Cerebellar cortex (tissue), 1 donor: ENCODE results near the gene CNTNAP5.
"Not testable (repeated sequence)": the region's sequence is repeated elsewhere in the genome, so short reads cannot be mapped to it uniquely, and the experiment has no call there.

Experiments
- DNase-seq: peaks from one replicate; pipeline ENCODE4 v3.0.0-alpha.2; 2015; ENCODE audit warnings: low spot score

The CNTNAP5 gene

DNA sequence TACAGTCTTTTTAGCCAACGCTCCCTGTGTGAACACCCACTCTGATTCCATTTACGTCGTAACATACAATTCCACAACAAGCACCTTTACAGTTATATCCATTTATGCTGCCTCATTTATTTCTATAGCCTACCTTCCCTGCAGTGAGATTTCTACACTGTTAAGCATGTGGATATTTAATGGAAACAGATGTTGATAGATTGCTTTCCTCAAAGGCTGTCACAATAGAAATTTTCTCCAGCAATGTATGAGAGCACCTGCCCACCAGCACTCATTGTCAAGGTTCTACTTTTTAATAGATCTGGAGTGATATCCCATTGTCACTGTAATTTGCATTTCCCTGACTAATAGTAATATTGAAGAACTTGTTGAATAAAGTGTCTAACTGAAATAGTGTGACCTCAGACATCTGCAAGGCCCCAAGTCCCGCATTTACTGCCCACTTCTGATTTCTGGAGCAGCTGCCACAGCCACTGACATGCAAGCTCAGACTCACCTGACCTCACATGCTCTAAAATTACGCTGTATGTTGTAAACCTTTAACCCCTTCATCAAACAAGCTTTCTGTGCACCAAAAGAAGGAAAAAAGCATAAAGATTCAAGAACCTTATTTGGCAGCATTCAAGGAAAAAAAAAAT, 295.1 kb downstream of the CNTNAP5 start:
- DNase-seq, result no peak

DNA sequence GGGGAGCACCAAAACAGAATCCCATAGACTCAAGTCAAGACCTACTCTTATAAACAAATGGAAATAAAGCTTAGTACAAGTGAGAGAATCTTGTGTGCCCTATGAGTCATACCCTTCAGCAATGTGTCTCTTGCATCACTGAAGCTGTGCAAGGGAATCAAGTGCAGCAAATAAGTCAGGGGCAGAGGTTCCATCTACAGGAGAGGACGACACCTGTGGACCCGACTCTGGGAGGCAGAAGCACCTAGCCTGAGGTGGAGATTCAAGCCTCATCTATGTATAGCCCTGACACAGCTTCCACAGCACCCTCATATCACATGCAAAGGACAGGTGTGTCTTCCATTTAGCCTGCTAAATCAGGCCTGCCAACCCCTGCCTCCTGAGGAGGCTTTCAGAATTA, 298.2 kb downstream of the CNTNAP5 start:
- DNase-seq, result no peak

DNA sequence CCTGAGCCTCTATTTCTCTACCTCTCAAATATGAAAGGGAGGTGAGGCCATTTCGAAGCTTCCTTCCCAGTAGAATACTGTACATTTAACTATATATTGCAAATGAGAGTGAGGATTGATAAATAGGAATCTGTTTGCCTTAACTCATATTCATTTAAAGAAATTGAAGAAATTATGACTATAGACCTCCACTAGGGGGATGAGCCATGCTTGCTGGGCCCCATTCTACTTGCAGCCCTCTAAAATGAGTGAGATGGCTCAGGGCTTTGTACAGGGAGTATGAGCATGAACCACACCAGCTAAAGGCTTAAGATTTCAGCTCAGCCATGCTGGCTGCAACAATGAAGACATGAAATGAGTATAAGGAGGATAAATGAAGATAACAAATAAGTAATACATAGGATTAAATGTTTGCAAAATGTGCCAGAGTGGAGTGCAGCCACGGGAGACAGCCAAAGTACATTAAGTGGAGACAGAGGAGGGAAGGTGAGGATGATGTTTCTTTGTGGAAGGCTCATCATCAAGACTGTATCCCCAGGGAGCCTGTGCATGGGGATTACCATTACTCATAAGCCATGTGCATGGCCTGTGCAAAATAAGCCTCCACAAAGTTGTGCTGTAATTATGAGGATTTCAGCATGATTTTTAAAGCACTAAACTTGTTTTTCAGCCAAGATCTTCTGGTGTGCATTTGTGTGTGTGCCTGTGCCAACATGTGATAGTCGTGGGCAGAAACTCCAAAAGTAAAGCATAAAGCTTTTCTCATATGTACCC, 300.8 kb downstream of the CNTNAP5 start:
- DNase-seq, result no peak

DNA sequence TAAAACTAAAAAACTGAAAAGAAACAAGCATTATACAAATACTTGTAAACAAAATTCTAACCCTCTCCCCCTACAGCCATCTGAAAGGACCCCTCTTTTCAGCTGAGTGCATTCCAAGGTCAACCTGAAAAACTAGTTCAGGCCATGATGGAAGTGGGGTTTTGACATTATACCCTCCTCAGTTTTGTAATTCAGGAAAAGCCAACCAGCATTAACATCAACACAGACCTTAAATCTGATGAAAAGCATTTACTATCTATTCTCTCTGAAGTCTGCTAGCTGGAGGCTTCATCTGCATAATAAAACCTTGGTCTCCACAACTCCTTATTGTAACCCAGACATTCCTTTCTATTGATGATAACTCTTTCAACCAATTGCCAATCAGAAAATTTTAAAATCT, 302.2 kb downstream of the CNTNAP5 start:
- no peak for DNase-seq

DNA sequence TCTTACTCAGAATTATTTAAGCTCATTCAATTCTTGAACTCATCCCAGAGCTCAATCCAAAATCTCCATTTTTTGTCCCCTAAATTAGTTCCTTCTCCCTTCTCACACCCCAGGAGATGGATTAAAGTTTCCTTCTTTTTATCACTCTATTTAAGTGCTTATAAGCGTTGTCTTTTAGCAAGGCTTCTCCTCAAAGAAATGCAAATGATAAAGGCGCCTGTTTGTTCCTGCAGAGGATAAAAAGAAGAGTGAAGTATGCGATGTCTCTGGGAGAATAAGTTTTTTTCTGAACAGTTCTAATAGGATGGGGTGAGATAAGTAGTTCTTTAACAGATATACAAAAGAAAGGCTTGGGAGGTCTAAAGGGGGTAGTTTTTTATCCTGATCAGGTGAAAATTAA, 303.3 kb downstream of the CNTNAP5 start:
- no peak for DNase-seq

DNA sequence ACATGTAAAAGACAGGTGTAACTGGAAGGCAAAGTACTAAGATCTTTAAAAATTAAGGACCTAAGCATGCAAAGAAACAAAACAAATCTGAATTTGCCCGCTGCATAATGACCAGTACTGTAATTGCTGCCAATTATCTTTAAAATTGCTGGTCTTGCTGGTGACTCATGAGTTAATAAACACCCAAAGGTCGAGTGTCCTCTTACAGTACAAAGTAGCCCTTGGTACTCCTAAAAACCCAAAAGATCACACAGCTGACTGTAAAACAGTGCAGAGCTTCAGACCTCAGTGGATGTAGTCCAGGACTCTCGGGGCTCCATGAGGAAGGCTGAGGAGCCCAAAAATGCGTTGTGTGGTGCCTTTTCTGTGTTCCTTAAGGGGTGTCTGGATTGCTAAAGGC, 308.7 kb downstream of the CNTNAP5 start:
- DNase-seq, result no peak

DNA sequence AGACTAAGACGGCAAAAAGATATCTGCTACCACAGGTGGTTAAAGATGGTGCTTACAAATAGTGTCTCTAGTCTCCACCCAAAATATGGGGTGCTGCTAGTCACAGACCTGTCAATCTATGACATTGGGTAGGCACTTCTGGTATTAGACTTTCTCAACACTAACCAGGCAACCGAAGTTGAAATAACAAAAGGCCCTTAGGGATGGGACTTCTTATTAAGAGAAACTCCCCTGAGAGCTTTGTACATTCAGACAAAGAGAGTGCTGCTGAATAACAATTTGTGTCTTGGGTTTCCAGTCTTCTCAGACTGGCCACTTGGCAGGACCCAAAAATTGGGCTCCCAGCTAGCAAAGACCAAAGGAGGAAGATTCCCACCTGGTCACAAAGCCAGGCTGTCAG, 310.0 kb downstream of the CNTNAP5 start:
- no peak for DNase-seq

DNA sequence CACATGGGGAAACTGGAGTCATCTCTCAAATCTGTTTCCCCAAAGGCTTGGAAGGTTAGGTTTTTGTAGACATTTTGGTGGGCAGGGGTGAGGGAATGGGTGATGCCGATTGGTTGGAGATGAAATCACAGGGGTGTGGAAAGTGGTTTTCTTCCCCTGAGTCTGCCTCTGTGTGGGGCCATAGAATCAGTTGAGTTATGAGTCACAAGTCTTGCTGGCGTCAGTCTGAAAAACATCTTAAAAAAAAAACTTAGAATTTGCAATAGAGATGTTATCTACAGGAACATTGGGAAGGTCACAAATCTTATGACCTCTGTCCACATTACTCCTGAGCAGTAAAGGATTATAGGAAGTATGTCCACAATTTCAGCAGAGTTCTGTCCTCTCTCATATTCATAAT, 314.6 kb downstream of the CNTNAP5 start:
- no peak for DNase-seq

DNA sequence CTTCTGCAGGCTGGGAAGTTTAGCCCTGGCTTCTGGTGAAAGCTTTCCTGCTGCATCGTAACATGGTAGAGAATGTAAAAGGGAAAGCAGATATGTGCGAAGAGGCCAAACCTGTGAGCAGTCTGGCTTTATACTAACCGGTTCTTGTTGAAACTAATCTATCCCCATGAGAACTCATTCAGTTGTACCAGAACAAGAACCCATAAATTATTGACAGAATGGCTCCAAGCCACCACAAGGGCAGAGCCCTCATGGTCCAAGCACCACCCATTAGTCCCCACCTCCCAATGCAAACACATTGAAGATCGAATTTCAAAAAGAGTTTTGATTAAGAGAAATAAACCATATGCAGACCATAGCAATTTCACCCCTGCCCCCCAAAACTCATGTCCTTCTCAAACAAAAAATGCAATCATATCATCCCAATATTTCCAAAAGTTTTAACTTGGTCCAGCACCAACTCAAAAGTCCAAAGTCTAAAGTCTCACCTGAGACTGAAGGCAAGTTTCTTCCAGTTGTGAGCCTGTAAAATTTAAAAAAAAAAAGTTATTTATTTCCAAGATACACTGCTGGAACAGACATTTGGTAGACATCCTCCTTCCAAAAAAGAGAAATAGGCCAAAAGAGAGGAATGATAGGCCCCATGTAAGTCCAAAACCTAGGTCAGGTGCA, 318.9 kb downstream of the CNTNAP5 start:
- no peak for DNase-seq

DNA sequence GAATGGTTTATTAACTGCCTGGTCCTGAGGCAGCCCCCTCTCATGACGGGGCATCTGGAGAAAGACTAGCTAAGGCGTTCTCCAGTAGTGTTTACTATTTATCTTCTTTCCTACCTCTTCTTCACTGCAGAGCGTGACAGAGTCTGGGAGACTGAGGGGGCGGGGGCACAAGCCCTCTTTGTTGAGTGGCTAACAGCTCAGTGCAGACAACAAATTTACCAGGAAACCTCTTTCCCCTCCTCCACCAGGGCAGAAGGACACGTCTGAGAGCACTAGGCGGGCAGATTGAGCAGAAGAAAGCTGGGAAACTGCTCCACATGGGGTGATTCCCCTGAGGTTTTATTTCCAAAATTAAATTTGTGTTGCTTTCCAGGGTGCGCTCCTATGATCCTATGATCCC, 322.1 kb downstream of the CNTNAP5 start:
- DNase-seq, result no peak

DNA sequence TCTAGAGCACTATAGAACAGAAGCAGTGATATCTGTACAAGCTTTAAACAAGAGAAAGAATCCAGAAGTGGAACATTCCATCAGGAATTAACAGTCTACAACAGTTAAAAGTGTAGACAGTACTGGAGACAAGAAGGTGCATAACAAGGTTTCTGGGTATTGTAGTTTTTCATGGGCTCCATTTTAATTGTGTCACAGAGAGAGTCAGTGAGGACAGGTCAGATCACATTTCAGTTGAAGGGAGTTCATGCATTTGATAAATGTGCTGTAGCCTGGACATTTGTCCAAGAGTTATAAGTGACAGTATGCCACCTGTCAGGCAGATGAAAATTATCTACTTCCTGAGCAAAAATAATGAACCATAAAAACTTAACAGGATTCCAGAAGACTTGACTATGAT, 328.6 kb downstream of the CNTNAP5 start:
- DNase-seq, result no peak

DNA sequence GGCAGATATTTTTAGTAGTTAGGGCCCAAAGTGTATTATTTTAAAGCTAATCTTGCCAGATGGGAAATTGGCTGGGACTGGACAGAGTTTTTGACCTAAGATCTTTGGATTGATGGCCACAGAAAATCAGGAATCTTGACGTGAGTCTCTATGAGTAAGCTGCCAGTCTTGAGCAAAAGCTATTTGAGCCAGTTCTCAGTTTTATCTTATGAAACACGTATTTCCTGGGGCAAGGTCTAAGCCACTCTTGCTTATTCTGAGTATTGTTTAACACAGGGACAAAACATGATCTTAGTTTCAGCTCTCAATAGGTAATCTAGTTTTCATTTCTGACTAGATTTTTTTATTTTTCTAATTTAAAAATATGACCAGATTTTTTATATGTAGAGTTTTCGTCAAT, 329.4 kb downstream of the CNTNAP5 start:
- no peak for DNase-seq

DNA sequence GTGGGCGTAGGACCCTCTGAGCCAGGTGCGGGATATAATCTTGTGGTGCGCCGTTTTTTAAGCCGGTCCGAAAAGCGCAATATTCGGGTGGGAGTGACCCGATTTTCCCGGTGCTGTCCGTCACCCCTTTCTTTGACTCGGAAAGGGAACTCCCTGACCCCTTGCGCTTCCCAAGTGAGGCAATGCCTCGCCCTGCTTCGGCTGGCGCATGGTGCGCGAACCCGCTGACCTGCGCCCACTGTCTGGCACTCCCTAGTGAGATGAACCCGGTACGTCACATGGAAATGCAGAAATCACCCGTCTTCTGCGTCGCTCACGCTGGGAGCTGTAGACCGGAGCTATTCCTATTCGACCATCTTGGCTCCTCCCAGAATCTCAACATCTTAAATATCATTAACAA, 336.9 kb downstream of the CNTNAP5 start:
- not testable (repeated sequence) for DNase-seq

DNA sequence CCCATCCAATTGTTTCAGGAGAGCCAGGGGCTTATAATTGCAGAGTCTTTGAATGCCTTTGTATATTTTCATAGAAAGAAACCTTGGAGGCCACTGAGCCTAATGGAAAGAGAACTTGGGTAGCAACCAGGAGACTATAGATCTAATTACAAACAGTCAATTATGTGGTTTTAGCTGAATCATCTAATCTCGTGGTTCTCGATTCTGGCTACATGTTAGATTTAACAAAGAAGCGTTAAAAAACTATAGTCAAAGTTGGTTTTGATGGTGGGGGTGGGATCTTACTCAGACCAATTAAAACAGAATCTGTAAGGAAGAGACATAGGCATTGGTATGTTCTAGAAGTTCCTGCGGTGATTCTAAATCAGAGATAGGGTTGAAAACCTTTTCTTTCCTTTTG, 344.1 kb downstream of the CNTNAP5 start:
- DNase-seq, result no peak

DNA sequence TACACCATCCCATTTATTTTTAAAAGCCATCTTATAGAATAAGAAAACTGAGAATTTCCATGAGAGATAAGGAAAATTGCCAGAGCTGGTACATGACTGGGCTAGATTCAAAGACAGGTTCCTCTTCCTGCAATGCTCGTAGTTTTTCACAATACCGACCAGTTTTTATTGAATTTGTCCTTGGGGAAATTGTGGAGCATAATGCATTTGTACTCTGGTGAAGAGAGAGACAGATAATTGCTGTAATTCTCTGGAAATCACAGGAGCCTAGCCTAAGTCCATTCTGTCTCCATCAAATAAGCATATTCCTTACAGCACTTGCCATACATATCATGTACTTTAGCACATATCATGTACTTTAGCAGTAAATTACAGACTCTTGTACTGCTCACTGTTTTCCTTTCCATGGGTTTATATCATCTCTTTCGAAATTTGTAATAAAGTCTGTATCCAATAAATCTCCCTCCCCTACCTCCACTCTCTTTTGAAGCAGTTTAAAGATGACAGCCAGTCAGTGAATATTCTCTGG, 355.2 kb downstream of the CNTNAP5 start:
- DNase-seq, result no peak

DNA sequence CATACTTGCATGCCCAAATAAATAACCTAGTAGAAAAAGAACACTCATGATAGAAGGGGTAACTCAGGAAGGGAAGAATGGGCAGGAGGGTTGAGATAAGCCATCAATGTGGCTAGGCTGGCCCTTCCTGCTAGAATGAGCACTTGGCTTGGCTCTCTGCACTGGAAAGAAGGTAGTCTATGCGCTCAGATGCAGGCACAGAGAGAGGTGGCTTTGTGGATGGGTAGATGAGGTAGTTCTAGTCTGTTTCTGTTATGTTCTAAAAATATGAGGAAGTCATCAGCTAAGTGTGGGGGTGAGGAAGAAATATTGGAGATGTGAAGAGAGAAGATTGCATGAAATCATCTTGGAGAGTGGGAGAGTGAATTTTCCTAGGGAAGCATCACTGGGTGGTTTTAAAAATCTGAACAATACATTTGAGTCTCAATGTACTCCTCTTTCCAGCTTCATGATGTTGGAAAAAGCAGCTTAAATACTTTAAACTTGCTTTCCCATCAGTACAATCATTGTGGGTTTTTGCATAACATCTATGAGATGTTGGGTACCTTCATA, 357.1 kb downstream of the CNTNAP5 start:
- no peak for DNase-seq

DNA sequence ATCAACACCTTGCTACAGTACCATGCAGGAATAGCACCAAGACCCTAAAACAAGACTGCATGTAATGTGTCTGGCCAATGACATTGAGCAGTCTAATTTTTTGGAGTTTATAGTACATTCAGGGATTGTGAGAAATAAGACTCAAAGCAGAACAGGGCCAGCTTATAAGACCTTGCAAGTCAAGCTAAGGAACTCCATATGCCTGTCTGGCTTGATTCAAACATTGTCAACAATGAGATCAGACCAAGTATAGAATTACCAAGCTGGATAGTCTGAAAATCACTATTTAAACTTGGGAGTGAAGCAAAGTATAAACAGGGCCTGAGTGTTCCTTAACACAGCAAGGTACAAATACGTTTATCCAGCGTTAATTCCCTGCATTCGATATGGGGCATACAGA, 370.9 kb downstream of the CNTNAP5 start:
- no peak for DNase-seq

DNA sequence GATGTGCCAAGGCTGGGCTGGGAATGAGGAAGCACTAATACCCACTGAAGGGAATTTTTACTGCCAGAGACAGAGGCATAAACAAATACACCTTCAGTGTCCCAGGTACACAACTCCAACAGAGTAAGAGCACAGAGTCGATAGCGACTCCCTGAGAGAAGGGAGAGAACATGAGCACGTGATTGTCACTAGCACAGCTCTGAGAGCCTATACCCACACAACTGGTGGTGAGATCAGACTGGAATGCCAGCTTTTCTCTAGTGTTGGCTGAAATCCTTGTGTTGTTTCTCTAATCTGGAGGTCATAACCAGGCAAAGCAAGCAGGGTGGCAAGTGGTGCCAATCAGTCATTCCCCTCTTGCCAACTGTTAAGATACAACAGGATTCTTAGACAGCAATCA, 377.2 kb downstream of the CNTNAP5 start:
- no peak for DNase-seq

DNA sequence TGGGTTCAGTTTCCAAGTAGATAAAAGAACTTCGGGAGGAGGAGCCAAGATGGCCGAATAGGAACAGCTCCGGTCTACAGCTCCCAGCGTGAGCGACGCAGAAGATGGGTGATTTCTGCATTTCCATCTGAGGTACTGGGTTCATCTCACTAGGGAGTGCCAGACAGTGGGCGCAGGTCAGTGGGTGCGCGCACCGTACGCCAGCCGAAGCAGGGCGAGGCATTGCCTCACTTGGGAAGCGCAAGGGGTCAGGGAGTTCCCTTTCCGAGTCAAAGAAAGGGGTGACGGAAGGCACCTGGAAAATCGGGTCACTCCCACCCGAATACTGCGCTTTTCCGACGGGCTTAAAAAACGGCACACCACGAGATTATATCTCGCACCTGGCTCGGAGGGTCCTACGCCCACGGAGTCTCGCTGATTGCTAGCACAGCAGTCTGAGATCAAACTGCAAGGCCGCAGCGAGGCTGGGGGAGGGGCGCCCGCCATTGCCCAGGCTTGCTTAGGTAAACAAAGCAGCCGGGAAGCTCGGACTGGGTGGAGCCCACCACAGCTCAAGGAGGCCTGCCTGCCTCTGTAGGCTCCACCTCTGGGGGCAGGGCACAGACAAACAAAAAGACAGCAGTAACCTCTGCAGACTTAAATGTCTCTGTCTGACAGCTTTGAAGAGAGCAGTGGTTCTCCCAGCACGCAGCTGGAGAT, 382.9 kb downstream of the CNTNAP5 start:
- DNase-seq, result not testable (repeated sequence)

DNA sequence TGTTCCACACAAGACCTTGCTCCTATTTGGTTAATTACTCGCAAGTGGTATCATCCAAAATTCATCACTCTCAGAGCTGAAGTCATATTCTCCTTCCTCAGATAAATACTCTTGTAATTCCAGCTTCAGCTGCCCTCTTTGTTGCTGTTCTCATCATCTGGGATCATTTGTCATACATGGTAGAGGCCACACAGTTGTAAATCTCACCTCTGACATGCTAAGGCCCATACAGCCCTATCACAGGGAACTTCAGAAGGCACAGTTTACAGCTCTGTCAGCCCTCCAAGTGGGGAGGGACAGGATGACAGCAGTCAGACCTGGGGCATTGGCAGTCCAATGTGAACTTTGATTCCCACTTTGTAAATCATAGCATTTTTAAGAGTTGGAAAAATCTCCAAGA, 399.0 kb downstream of the CNTNAP5 start:
- no peak for DNase-seq

DNA sequence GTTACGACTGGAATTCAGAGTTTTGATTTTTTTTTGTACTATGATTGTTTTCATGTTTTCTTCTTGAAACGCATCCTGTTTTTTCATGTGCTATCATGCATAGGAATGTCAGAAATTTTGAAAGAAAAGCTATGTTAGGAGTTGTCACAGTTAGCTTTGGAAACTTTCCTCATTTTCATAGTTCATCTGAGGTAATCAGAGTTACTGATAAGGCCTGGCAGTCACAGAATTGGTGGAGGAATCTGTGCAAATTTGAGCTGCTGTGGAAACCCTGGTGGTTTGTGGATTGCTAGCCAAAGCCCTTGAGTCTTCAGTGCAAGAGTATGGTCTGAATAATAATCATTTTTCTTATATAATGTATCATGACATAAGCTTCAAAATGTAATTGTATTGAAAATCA, 401.0 kb downstream of the CNTNAP5 start:
- no peak for DNase-seq

DNA sequence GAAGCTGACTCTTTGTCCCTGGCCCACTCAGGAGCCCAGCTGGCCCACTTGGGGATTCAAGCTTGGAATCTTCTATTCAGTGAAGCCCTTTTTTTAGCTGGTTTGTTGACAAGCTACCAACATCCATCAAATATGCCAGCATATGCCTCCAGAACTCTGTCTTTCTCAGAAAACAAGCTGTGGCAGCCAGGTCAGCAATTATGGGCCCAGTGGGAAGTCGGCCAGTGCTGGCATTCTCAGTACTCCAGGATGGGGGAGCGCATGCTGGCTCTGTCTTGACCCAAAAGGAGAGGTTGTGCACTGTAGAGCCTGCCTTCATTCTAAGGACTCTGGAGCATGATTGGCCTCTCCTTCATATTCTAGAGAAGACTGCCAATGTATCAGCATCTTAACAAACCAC, 401.5 kb downstream of the CNTNAP5 start:
- DNase-seq, result peak; percentile 29
